ENCODE data around the gene LRRC49. TPM values are rescaled to one million over a fixed set of nuclear protein-coding genes. Genes with fewer than 3 reads are reported as not detected.

LRRC49 gene
- total RNA-seq, result under 1 TPM; 0.25 to 0.79 (median 0.57) TPM
- long read RNA-seq, result 0 reads

- 1% methylated on average over 13 of the region's 61 CpGs for WGBS (ENCODE audit: insufficient coverage, low coverage, low lambda C conversion rate, missing lambda C conversion rate)
- peak; percentile 84 to 92 (median 90) for DNase-seq
- Histone ChIP-seq H3K4me1 (peaks cover 0 to 4% (median under 1%) of the 10 kb centered on the region in 4 donors), H3K27me3 (no peaks in the 10 kb centered on the region), H3K27ac (peak within 1 kb of the TSS in 2 of 3 donors; percentile 24 to 56), H3K4me3 (peak within 1 kb of the TSS; percentile 76 to 85 (median 82)), H3K36me3 (no peaks in the 10 kb centered on the region), H3K9me3 (no peaks in the 10 kb centered on the region)
- TF ChIP-seq POLR2A (IDR thresholded peaks at IDR 0.05) (no peak), CTCF (IDR thresholded peaks at IDR 0.05) (no peak)
- peak; percentile 96 to 98 (median 97) for ATAC-seq
- intact Hi-C loops (cut with DNase I), result no loop called here
These were observed at the start of gene LRRC49, which contains the start of gene THAP10 for GRCh38 chr15:70892002-70892911. LRRC49 (plus strand) TSS chr15:70892826; CDS start chr15:70892895, 69 bp downstream. THAP10 (minus strand) TSS chr15:70892433; CDS start chr15:70892272, 161 bp downstream.

GRCh38 chr15:70845602-70846360 is 46.8 kb upstream of the LRRC49 start:
- Histone ChIP-seq H3K36me3 (no peaks in the 10 kb centered on the region), H3K4me1 (no peaks in the 10 kb centered on the region), H3K27ac (no peak overlapping the region), H3K27me3 (no peaks in the 10 kb centered on the region), H3K9me3 (no peaks in the 10 kb centered on the region), H3K4me3 (no peak overlapping the region)
- no peak for ATAC-seq
- intact Hi-C loops (cut with DNase I), result no loop called here
- TF ChIP-seq CTCF (IDR thresholded peaks at IDR 0.05) (no peak), POLR2A (IDR thresholded peaks at IDR 0.05) (no peak)
- 98% methylated on average over 6 of the region's 6 CpGs for WGBS (ENCODE audit: insufficient coverage, low coverage, low lambda C conversion rate, missing lambda C conversion rate)
- DNase-seq, result no peak

GRCh38 chr15:70851889-70852288 is 40.7 kb upstream of the LRRC49 start:
- intact Hi-C loops (cut with DNase I), result no loop called here
- Histone ChIP-seq H3K27ac (no peak overlapping the region), H3K4me3 (no peak overlapping the region), H3K36me3 (no peaks in the 10 kb centered on the region), H3K4me1 (peaks cover 0 to 3% (median 0%) of the 10 kb centered on the region in 4 donors), H3K27me3 (no peaks in the 10 kb centered on the region), H3K9me3 (no peaks in the 10 kb centered on the region)
- DNase-seq (no peak), ATAC-seq (no peak)
- WGBS (ENCODE audit: insufficient coverage, low coverage, low lambda C conversion rate, missing lambda C conversion rate), result 90% methylated on average over 3 of the region's 6 CpGs
- TF ChIP-seq CTCF (IDR thresholded peaks at IDR 0.05), result no peak
- TF ChIP-seq POLR2A (IDR thresholded peaks at IDR 0.05), result no peak

GRCh38 chr15:70852501-70853317 is 39.9 kb upstream of the LRRC49 start:
- Histone ChIP-seq H3K9me3 (no peaks in the 10 kb centered on the region), H3K27ac (no peak overlapping the region)

More at GRCh38 chr15:70852501-70853317, 39.9 kb upstream of the LRRC49 start:
- Histone ChIP-seq H3K4me1 (peaks cover 0 to 3% (median 0%) of the 10 kb centered on the region in 4 donors), H3K27me3 (no peaks in the 10 kb centered on the region), H3K4me3 (peak overlapping the region in 2 of 3 donors; percentile 53 to 67), H3K36me3 (no peaks in the 10 kb centered on the region)
- DNase-seq (no peak), ATAC-seq (no peak)
- TF ChIP-seq CTCF (IDR thresholded peaks at IDR 0.05) (no peak), POLR2A (IDR thresholded peaks at IDR 0.05) (no peak)
- intact Hi-C loops (cut with DNase I), result no loop called here
- 55% methylated on average over 8 of the region's 11 CpGs for WGBS (ENCODE audit: insufficient coverage, low coverage, low lambda C conversion rate, missing lambda C conversion rate)
